Measurements from ENCODE around the gene G0S2. TPM values are rescaled to one million over a fixed set of nuclear protein-coding genes. Genes with fewer than 3 reads are reported as not detected.

Gene G0S2
- total RNA-seq, 6 experiments from 2014 or later: 1.7 to 2.6 (median 1.9) TPM

DNA sequence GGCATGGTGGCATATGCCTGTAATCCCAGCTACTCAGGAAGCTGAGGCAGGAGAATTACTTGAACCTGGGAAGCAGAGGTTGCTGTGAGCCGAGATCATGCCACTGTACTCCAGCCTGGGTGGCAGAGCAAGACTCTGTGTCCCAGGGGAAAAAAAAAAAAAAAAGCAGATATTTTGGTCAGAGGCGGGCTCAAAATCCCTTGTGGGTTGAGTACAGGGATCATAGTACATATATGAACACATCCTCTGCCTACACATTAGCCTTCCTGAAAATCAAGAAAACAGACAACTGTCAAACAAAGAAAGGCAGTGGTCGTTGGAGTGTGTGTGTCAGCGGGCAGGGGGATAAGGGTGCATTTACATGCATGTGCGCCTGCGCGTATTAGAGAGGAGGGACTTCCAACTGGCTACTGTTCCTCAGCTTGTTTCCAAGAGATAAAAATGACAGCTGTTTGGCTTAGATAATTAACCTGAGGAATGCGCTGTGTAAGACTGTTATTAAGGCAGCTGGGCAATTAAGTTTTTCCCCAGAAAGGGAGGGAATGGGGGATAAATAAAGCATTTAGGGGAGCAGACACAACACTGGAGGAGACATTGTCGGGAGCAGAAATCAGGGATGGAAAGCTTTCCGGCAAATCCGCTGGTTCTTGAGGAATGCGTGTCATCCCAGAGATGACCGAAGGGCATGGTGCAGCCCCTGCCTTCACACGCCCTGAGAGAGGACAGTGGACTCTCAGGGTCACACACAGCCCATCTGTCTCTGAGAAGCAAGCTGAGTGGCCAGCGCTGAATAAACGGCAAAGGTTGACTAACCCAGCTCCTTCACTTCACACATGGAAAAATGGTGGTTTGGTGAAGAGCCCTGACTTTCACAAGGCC, 29.4 kb upstream of the G0S2 start:
- H3K27ac Mint-ChIP-seq: no peak overlapping the region
- no peaks in the 10 kb centered on the region for H3K9me3 Mint-ChIP-seq
- DNase-seq: no peak
- H3K27me3 Mint-ChIP-seq (ENCODE audit: insufficient read depth): peaks cover 2% of the 10 kb centered on the region
- H3K36me3 Mint-ChIP-seq (ENCODE audit: low read depth): no peaks in the 10 kb centered on the region
- H3K4me3 Mint-ChIP-seq: no peak overlapping the region
- TF ChIP-seq, protein P1, sequence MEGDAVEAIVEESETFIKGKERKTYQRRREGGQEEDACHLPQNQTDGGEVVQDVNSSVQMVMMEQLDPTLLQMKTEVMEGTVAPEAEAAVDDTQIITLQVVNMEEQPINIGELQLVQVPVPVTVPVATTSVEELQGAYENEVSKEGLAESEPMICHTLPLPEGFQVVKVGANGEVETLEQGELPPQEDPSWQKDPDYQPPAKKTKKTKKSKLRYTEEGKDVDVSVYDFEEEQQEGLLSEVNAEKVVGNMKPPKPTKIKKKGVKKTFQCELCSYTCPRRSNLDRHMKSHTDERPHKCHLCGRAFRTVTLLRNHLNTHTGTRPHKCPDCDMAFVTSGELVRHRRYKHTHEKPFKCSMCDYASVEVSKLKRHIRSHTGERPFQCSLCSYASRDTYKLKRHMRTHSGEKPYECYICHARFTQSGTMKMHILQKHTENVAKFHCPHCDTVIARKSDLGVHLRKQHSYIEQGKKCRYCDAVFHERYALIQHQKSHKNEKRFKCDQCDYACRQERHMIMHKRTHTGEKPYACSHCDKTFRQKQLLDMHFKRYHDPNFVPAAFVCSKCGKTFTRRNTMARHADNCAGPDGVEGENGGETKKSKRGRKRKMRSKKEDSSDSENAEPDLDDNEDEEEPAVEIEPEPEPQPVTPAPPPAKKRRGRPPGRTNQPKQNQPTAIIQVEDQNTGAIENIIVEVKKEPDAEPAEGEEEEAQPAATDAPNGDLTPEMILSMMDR (IDR thresholded peaks at IDR 0.05): no peak
- peaks cover 65% of the 10 kb centered on the region for H3K4me1 Mint-ChIP-seq (ENCODE audit: low read depth)

DNA sequence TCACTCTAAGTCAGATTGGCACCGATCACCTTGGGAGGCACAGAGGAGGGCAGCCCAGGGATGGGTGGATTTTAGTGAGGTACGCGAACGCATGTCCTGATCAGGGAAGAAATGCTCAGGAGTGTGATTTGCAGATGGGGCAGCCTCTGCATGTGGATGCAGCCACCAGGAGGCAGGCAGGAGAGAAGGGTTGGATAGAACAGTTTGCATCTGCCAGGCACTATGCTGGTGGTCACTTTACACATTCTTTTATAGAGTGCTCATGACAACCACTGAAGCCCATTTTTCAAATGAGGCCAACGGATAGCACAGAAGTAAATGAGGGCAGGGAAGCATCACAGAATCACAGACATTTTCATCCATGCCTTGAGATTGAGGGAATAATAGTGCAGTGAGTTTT, 28.7 kb upstream of the G0S2 start:
- Mint-ChIP-seq H3K4me1 (ENCODE audit: low read depth) (peaks cover 72% of the 10 kb centered on the region), H3K36me3 (ENCODE audit: low read depth) (no peaks in the 10 kb centered on the region), H3K4me3 (peak overlapping the region; percentile 30; the same call in 1 of the 2 replicates), H3K27me3 (ENCODE audit: insufficient read depth) (peaks cover 2% of the 10 kb centered on the region), H3K9me3 (no peaks in the 10 kb centered on the region), H3K27ac (peak overlapping the region; percentile 65)
- DNase-seq: peak; percentile 61
- TF ChIP-seq, protein P1 (IDR thresholded peaks at IDR 0.05): peak; percentile 77

DNA sequence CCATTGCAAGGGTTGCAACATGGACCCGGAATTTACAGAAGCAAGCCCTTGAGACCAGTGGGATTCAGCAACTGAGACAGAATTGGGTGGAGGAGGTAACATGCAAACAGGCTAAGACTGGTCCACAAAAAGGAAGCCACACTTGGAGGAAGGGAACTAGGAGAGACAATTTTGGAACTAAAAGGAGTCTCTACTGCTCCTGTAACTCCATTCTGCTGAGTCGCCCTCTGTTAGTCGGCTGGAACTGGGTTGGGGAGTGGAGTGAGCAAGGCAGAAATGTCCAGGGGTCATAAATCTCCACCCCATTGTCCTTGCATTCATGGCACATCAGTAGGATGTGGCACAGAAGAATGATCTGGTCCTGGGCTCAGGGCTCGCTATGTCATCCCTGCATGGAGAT, 28.1 kb upstream of the G0S2 start:
- Mint-ChIP-seq H3K4me1 (ENCODE audit: low read depth) (peaks cover 78% of the 10 kb centered on the region), H3K9me3 (no peaks in the 10 kb centered on the region), H3K36me3 (ENCODE audit: low read depth) (no peaks in the 10 kb centered on the region), H3K27me3 (ENCODE audit: insufficient read depth) (peaks cover 2% of the 10 kb centered on the region), H3K4me3 (peak overlapping the region; percentile 30), H3K27ac (peak overlapping the region; percentile 65)
- no peak for DNase-seq
- TF ChIP-seq, protein P1 (IDR thresholded peaks at IDR 0.05): no peak

DNA sequence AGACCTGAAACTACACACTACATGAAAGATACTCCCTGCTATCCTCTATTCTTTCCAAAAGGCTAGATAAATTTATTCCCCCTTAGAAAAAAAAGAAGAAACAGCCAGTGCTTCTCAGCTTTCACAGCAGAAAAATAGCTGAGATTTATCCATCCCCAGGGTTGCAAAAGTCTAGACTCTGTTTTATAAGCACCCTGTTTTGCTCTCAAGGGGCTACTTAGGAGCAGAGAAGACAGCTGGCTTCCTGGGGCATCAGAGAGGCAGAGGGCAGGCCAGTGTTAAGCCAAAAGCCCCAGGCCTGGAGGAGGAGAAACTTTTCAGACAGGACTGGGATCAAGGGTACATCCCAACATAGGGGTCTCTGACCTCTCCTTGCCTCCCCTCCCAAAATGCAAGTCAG, 26.9 kb upstream of the G0S2 start:
- H3K9me3 Mint-ChIP-seq: no peaks in the 10 kb centered on the region
- peak overlapping the region; percentile 8; the same call in 1 of the 2 replicates for H3K4me3 Mint-ChIP-seq
- DNase-seq: no peak
- H3K36me3 Mint-ChIP-seq (ENCODE audit: low read depth): no peaks in the 10 kb centered on the region
- peaks cover 2% of the 10 kb centered on the region for H3K27me3 Mint-ChIP-seq (ENCODE audit: insufficient read depth)
- H3K27ac Mint-ChIP-seq: peak overlapping the region; percentile 77
- H3K4me1 Mint-ChIP-seq (ENCODE audit: low read depth): peaks cover 82% of the 10 kb centered on the region
- TF ChIP-seq, protein P1 (IDR thresholded peaks at IDR 0.05): no peak

DNA sequence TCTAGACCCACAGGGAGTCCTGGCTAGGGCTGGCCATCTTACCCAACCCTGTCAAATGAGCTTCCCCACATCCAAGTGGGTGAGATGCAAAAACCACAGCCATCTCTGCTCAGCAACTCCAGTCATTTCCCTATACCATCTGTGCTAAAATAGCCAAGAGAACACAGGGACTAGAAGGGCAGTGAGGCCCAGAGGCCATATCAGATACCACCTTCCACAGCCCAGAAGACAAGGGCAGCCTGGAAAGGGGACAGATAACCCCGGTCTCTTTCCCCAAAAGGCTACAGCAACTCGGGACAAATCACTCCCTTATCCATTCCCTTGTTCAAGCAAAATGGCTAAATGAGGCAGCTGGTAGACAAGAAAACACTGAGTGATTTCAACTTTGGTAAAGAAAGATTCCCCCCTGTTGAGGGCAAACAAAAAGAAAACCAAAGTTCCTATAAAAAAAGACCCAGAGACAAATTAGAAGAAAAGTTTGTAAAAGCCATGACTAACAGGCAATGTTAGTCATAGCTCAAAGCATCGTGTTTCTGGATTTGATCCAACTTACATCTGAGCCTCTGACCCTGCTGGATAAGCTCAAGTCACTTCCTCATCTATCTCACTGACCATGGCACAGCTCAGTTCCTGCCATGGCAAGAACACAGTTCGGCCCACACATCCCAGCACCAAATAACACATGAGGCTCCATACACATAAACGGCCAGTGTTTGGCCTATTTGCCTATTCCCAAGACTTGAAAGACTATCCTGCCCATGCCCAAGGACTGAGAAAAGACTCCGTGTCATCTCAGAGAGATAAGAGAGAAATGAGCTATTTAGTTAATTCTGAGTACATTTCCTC, 26.1 kb upstream of the G0S2 start:
- Mint-ChIP-seq H3K27ac (peak overlapping the region; percentile 84), H3K4me3 (peak overlapping the region; percentile 45), H3K27me3 (ENCODE audit: insufficient read depth) (peaks cover 2% of the 10 kb centered on the region), H3K9me3 (no peaks in the 10 kb centered on the region), H3K4me1 (ENCODE audit: low read depth) (peaks cover 75% of the 10 kb centered on the region), H3K36me3 (ENCODE audit: low read depth) (no peaks in the 10 kb centered on the region)
- TF ChIP-seq, protein P1 (IDR thresholded peaks at IDR 0.05): no peak
- peak; percentile 92 for DNase-seq

All from HFFc6 (cell line).